Fibroblast of lung (primary cell): ENCODE measurements around the gene TTLL11. TPM values are rescaled to one million over a fixed set of nuclear protein-coding genes. Genes with fewer than 3 reads are reported as not detected.

Source experiments
- DNase-seq, 2 donors: peaks; one replicate each; pipeline versions ENCODE4 v3.0.0 to v3.0.0-alpha.2; 2010; ENCODE audit warnings: low read depth in 2 of 2
- H2AFZ ChIP-seq: 2 replicates; pipeline ENCODE4 v1.5.1; 2012; ENCODE audit warnings: low read length, control low read depth, inconsistent platforms
- H3K27ac ChIP-seq: 2 replicates; pipeline ENCODE4 v1.5.1; 2011; ENCODE audit warnings: low read length, control low read depth; ENCODE audit not compliant: insufficient read depth
- H3K27me3 ChIP-seq: 2 replicates; pipeline ENCODE4 v1.5.1; 2011; ENCODE audit warnings: mild to moderate bottlenecking, low read length; ENCODE audit not compliant: control insufficient read depth, insufficient read depth
- H3K36me3 ChIP-seq: 2 replicates; pipeline ENCODE4 v1.5.1; 2011; ENCODE audit warnings: low read length; ENCODE audit not compliant: control insufficient read depth, insufficient read depth
- H3K4me1 ChIP-seq: 2 replicates; pipeline ENCODE4 v1.5.1; 2011; ENCODE audit warnings: low read length; ENCODE audit not compliant: control insufficient read depth, insufficient read depth; ENCODE audit errors: extremely low read depth
- H3K4me2 ChIP-seq: 2 replicates; pipeline ENCODE4 v1.5.1; 2011; ENCODE audit warnings: low read length, control low read depth; ENCODE audit not compliant: insufficient read depth; ENCODE audit errors: extremely low read depth
- H3K4me3 ChIP-seq, 4 experiments: fragments of 200-600 bp in 1 of 4; sonication (generic) in 1 of 4; replicated peaks in 1 of 4; 2 replicates each; pipeline ENCODE4 v1.5.1; 2011 to 2016; ENCODE audit warnings: low read length in 4 of 4, low read depth in 3 of 4, mild to moderate bottlenecking in 3 of 4, control low read depth in 2 of 4, inconsistent platforms in 1 of 4, mixed read lengths in 1 of 4; ENCODE audit not compliant: insufficient read depth in 1 of 4; ENCODE audit errors: control extremely low read depth in 1 of 4
- H3K79me2 ChIP-seq: 2 replicates; pipeline ENCODE4 v1.5.1; 2012; ENCODE audit warnings: mild to moderate bottlenecking, low read length, inconsistent platforms; ENCODE audit not compliant: control insufficient read depth, insufficient read depth
- H3K9ac ChIP-seq: 2 replicates; pipeline ENCODE4 v1.5.1; 2011; ENCODE audit warnings: mild to moderate bottlenecking, low read length, control low read depth; ENCODE audit not compliant: insufficient read depth
- H3K9me3 ChIP-seq: 2 replicates; pipeline ENCODE4 v1.5.1; 2012; ENCODE audit warnings: low read depth, low read length; ENCODE audit not compliant: control insufficient read depth, insufficient read depth
- H4K20me1 ChIP-seq: 2 replicates; pipeline ENCODE4 v1.5.1; 2011; ENCODE audit warnings: low read length; ENCODE audit not compliant: control insufficient read depth, insufficient read depth; ENCODE audit errors: extremely low read depth
- CTCF ChIP-seq, 2 donors: IDR thresholded peaks in 1 of 2; conservative IDR thresholded peaks in 1 of 2; 1 replicate in 1 of 2; 2 replicates in 1 of 2; pipeline ENCODE4 v1.5.1; 2011 to 2012; ENCODE audit warnings: low read length in 2 of 2, control low read depth in 1 of 2, inconsistent platforms in 1 of 2, low read depth in 1 of 2, mild to moderate bottlenecking in 1 of 2
- EZH2 ChIP-seq: IDR thresholded peaks from 2 replicates; pipeline ENCODE4 v1.5.1; 2012; ENCODE audit warnings: low read length, control low read depth, mild to moderate bottlenecking; ENCODE audit errors: missing control alignments
- polyA plus RNA-seq, 2 donors: library from polyadenylated mRNA; depleted of rRNA in 1 of 2; stranded (reverse) in 1 of 2; unstranded in 1 of 2; fragments of >200 nt; gene quantifications; 2 replicates each; pipeline ENCODE4 v1.2.1, GENCODE V29; 2011 to 2012; ENCODE audit warnings: missing spikeins in 1 of 2
- total RNA-seq: library from RNA; depleted of rRNA; stranded (reverse); fragments of >200 nt; gene quantifications from 2 replicates; pipeline ENCODE4 v1.2.1, GENCODE V29; 2014

TTLL11 gene
- total and polyA plus RNA-seq, 2 donors (not counting 1 experiment from before 2014, with no cell fraction given), result 3.9 to 4.8 TPM

GRCh38 chr9:121880343-121880898 is 212.7 kb downstream of the TTLL11 start:
- H3K4me3 ChIP-seq, result no peak overlapping the region
- no peaks in the 10 kb centered on the region for H3K9me3 ChIP-seq
- H3K4me1 ChIP-seq, result no peaks in the 10 kb centered on the region
- H3K36me3 ChIP-seq, result no peaks in the 10 kb centered on the region
- H2AFZ ChIP-seq, result no peak overlapping the region
- TF ChIP-seq EZH2 (no peak), CTCF (conservative IDR thresholded peaks at IDR 0.05 in 1 of 2, IDR thresholded peaks at IDR 0.05 in 1 of 2; ENCODE audit: low read depth in 1 of 2, low read length in 2 of 2) (no peak)
- no peak overlapping the region for H3K27ac ChIP-seq
- no peaks in the 10 kb centered on the region for H3K79me2 ChIP-seq
- no peak overlapping the region for H3K9ac ChIP-seq
- no peak for DNase-seq
- H4K20me1 ChIP-seq, result no peaks in the 10 kb centered on the region
- H3K27me3 ChIP-seq, result no peaks in the 10 kb centered on the region
- H3K4me2 ChIP-seq, result no peak overlapping the region

GRCh38 chr9:121878271-121878822 is 214.8 kb downstream of the TTLL11 start:
- no peaks in the 10 kb centered on the region for H3K27me3 ChIP-seq
- no peaks in the 10 kb centered on the region for H3K36me3 ChIP-seq
- H3K4me2 ChIP-seq, result no peak overlapping the region
- no peaks in the 10 kb centered on the region for H3K4me1 ChIP-seq
- no peak overlapping the region for H2AFZ ChIP-seq
- TF ChIP-seq CTCF (conservative IDR thresholded peaks at IDR 0.05 in 1 of 2, IDR thresholded peaks at IDR 0.05 in 1 of 2; ENCODE audit: low read depth in 1 of 2, low read length in 2 of 2), result no peak
- no peak for TF ChIP-seq EZH2
- H3K79me2 ChIP-seq, result no peaks in the 10 kb centered on the region
- H3K27ac ChIP-seq, result no peak overlapping the region
- H3K4me3 ChIP-seq, result no peak overlapping the region
- H4K20me1 ChIP-seq, result no peaks in the 10 kb centered on the region
- H3K9me3 ChIP-seq, result no peaks in the 10 kb centered on the region
- DNase-seq, result no peak
- no peak overlapping the region for H3K9ac ChIP-seq

GRCh38 chr9:121876658-121877271 is 216.3 kb downstream of the TTLL11 start:
- no peak overlapping the region for H3K9ac ChIP-seq
- H2AFZ ChIP-seq, result no peak overlapping the region
- H3K4me2 ChIP-seq, result peak overlapping the region; percentile 7

More at GRCh38 chr9:121876658-121877271, 216.3 kb downstream of the TTLL11 start:
- Histone ChIP-seq H3K27me3 (no peaks in the 10 kb centered on the region), H3K4me3 (no peak overlapping the region), H4K20me1 (no peaks in the 10 kb centered on the region), H3K79me2 (no peaks in the 10 kb centered on the region), H3K27ac (no peak overlapping the region), H3K36me3 (no peaks in the 10 kb centered on the region), H3K9me3 (no peaks in the 10 kb centered on the region), H3K4me1 (no peaks in the 10 kb centered on the region)
- peak; percentile 66 to 88 for DNase-seq
- TF ChIP-seq EZH2, result no peak
- TF ChIP-seq CTCF (conservative IDR thresholded peaks at IDR 0.05 in 1 of 2, IDR thresholded peaks at IDR 0.05 in 1 of 2; ENCODE audit: low read depth in 1 of 2, low read length in 2 of 2), result no peak
